Upper lobe of left lung (tissue), 6 donors: Measurements from ENCODE around the gene LRP1. TPM values are rescaled to one million over a fixed set of nuclear protein-coding genes. Genes with fewer than 3 reads are reported as not detected.
A peak's percentile ranks its signal among the peaks of the same experiment; 100 is the strongest.

Experiments
- ATAC-seq, 2 donors: fragments of 200-7000 bp; cut with Tn5 transposase; one replicate each; pipeline ENCODE4 v1.9.1; 2022; ENCODE audit warnings: mild to moderate bottlenecking in 2 of 2, moderate library complexity in 2 of 2; ENCODE audit not compliant: low FRiP score in 2 of 2
- DNase-seq, 2 donors: peaks; one replicate each; pipeline ENCODE4 v3.0.0-alpha.2; 2019 to 2020
- H3K27ac ChIP-seq, 4 donors: fragments of 200-600 bp; sonication (generic); one replicate each; pipeline ENCODE4 v1.5.1; 2016 to 2019
- H3K27me3 ChIP-seq, 4 donors: fragments of 200-600 bp; sonication (generic); one replicate each; pipeline ENCODE4 v1.5.1; 2017 to 2019
- H3K36me3 ChIP-seq, 4 donors: fragments of 200-600 bp; sonication (generic); one replicate each; pipeline ENCODE4 v1.5.1; 2016 to 2019
- H3K4me1 ChIP-seq, 4 donors: fragments of 200-600 bp; sonication (generic); one replicate each; pipeline ENCODE4 v1.5.1; 2018 to 2019
- H3K4me3 ChIP-seq, 4 donors: fragments of 200-600 bp; sonication (generic); one replicate each; pipeline ENCODE4 v1.5.1; 2017 to 2019; ENCODE audit warnings: mild to moderate bottlenecking in 2 of 4, moderate library complexity in 1 of 4
- H3K9me3 ChIP-seq, 4 donors: fragments of 200-600 bp; sonication (generic); one replicate each; pipeline ENCODE4 v1.5.1; 2018 to 2019
- EP300 ChIP-seq, 4 donors: sonication (generic); formaldehyde crosslinking; IDR thresholded peaks; one replicate each; pipeline ENCODE4 v1.5.1; 2017; ENCODE audit warnings: antibody characterized with exemption in 4 of 4, control low read depth in 2 of 4
- POLR2A ChIP-seq, 4 donors: fragments of 450-650 bp; IDR thresholded peaks; one replicate each; pipeline ENCODE4 v1.5.1; 2016 to 2017; ENCODE audit warnings: antibody characterized with exemption in 4 of 4, mild to moderate bottlenecking in 2 of 4
- POLR2AphosphoS5 ChIP-seq, 2 donors: sonication (generic); formaldehyde crosslinking; IDR thresholded peaks; one replicate each; pipeline ENCODE4 v1.5.1; 2017; ENCODE audit warnings: antibody characterized with exemption in 2 of 2
- WGBS, 2 donors: methylation state at CpG; one replicate each; pipeline ENCODE4 v1.1.5; 2017 to 2018; 5-methylcytosine and 5-hydroxymethylcytosine counted together
- total RNA-seq, 6 donors: library from RNA; depleted of rRNA in 4 of 6; stranded (reverse); fragments of >200 nt in 4 of 6; gene quantifications; one replicate each; pipeline versions ENCODE4 v1.1.0 to v1.2.1, GENCODE V29; 2016 to 2021
- TF ChIP-seq, protein P1 (sequence below), 6 experiments: fragments of 450-650 bp in 4 of 6; fragments of 200-600 bp in 2 of 6; sonication (generic) in 2 of 6; IDR thresholded peaks; one replicate each; pipeline ENCODE4 v1.5.1; 2016 to 2019; ENCODE audit warnings: antibody characterized with exemption in 6 of 6
- donor health status: DM: no; HTN: no; CAD: no; lungs with moderate emphysema.
- donor health status: DM: no; HTN: yes; CAD: no; lungs with severe emphysema.

The LRP1 gene
- total RNA-seq, result 100 to 1,000 TPM; 137 to 504 (median 308) TPM

DNA sequence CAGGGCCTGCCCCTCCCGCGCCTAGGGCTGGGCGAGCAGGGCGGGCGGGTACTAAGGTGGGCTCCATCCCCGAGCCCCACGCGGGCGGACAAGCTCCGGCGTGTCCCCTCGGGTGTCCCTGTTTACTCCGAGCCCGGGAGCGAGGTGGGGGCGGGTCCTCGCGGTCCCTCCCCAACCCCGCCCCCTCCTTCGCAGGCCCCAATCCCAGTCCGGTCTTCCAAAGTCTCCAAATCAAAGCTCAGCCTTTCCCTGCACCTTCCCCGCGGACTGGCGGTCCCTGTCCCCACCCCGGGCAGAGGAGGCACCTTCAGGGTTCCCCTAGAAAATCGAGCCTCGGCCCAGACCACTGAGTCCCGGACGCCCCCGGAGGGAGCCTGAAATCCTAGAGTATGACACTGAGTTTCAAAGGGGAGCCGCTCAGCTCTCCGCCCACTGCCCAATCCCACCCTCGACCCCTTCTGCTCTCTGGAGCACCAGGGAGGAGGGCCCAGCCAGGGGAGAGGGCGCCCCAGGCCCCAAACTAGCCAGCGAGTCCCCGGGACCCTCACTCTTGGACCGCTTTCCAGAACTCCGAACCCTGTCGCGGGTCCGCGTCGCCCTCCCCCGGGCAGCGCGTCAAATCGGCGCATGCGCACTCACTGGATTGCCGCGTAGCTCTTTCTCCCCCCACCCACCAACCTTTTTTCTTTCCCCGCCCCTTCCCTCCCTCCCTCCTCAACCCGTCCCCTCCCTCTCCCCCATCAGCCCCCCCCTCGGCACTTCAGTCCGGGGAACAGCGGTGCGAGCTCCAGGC, at the start of gene LRP1:
LRP1 (plus strand) TSS at position 758 of the 793 bp plus-strand sequence. CDS start 482 bp downstream, outside the sequence.
- H3K27ac ChIP-seq, result peak within 1 kb of the TSS; percentile 79 to 98 (median 94)
- peaks cover 0 to 4% (median 0%) of the 10 kb centered on the region in 4 donors for H3K27me3 ChIP-seq
- H3K4me3 ChIP-seq, result peak within 1 kb of the TSS; percentile 51 to 80 (median 70)
- DNase-seq, result peak; percentile 82 to 95
- TF ChIP-seq POLR2AphosphoS5 (IDR thresholded peaks at IDR 0.05) (peak; percentile 54 to 84), POLR2A (IDR thresholded peaks at IDR 0.05) (peak in 3 of 4 donors; percentile 45 to 85 (median 77))
- TF ChIP-seq, protein P1, sequence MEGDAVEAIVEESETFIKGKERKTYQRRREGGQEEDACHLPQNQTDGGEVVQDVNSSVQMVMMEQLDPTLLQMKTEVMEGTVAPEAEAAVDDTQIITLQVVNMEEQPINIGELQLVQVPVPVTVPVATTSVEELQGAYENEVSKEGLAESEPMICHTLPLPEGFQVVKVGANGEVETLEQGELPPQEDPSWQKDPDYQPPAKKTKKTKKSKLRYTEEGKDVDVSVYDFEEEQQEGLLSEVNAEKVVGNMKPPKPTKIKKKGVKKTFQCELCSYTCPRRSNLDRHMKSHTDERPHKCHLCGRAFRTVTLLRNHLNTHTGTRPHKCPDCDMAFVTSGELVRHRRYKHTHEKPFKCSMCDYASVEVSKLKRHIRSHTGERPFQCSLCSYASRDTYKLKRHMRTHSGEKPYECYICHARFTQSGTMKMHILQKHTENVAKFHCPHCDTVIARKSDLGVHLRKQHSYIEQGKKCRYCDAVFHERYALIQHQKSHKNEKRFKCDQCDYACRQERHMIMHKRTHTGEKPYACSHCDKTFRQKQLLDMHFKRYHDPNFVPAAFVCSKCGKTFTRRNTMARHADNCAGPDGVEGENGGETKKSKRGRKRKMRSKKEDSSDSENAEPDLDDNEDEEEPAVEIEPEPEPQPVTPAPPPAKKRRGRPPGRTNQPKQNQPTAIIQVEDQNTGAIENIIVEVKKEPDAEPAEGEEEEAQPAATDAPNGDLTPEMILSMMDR (IDR thresholded peaks at IDR 0.05), result no peak
- H3K36me3 ChIP-seq, result no peaks in the 10 kb centered on the region
- peak; percentile 82 to 85 for ATAC-seq
- 1% methylated on average over 15 to 34 of the region's 57 CpGs for WGBS, 2 donors
- peaks cover 21 to 37% (median 32%) of the 10 kb centered on the region in 4 donors for H3K4me1 ChIP-seq
- no peaks in the 10 kb centered on the region for H3K9me3 ChIP-seq

DNA sequence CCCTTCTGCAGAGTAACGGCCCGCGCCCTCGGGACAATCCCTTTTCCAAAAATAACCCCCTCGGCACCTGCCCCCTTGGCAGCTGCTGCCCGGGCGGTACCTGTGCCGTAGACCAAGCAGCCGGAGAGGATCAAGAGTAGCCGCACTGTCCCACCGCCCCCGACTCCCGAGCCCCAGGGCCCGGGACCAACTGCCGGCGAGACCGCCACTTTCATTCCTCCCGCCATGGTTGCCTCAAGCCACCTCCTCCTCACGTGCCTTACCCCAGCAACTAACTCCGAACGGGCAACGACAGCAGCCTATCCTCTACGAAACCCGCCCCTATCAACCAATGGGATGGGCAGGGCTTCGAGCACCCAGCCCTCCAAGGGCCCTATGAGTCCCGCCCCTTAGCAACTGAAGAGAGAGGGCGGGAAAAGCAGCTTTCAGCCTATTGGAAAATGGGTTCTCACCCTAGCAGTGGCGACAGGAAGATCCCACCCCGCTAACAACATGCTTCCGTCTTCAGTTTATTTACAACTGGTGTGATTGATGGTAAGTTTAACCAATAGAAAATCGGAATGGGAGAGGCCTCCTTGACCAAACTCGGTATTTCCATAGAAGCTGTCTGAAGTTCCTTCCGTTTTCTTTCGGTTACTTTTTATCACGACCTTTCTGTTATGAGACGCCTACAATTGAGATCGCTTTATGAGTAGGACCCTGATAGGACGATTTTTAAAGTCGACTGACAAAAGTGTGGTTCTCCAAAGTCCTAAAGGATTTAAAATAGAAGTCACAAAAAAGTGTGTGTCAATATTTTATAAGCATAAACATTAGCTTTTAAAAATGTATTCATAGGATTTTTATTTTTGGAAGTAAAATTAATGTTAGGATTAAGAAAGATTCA, 49.5 kb upstream of the LRP1 start, which contains the start of gene NEMP1:
NEMP1 (minus strand) TSS at position 273 of the 886 bp plus-strand sequence; CDS start at position 227, 46 bp downstream.
- peaks cover 12 to 19% (median 15%) of the 10 kb centered on the region in 4 donors for H3K4me1 ChIP-seq
- TF ChIP-seq, protein P1 (IDR thresholded peaks at IDR 0.05), result no peak
- TF ChIP-seq POLR2AphosphoS5 (IDR thresholded peaks at IDR 0.05) (peak; percentile 43 to 84), POLR2A (IDR thresholded peaks at IDR 0.05) (peak in 1 of 4 donors; percentile 58)
- peak; percentile 89 to 99 for DNase-seq

DNA sequence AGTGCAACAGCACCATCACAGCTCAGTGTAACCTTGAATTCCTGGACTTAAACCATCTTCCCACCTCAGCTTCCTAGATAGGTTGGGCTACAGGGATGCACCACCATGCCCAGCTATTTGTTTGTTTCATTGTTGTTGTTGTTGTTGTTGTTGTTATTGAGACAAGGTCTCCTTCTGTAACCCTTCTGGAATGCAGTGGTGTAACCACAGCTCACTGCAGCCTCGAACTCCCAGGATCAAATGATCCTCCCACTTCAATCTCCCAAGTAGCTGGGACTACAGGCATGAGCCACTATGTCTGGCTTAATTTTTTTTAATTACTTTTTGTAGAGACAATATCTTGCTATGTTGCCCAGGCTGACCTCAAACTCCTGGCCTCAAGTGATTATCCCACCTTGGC, 48.5 kb upstream of the LRP1 start:
- DNase-seq (no peak), ATAC-seq (no peak)
- WGBS, 2 donors, result 71 to 89% methylated on average over 1 of the region's 1 CpG

More for the DNA sequence above, 49.5 kb upstream of the LRP1 start, which contains the start of gene NEMP1:
- peak; percentile 100 for ATAC-seq
- Histone ChIP-seq H3K27ac (peak within 1 kb of the TSS; percentile 77 to 90 (median 83)), H3K27me3 (no peaks in the 10 kb centered on the region), H3K36me3 (no peaks in the 10 kb centered on the region), H3K4me3 (peak within 1 kb of the TSS; percentile 67 to 90 (median 81)), H3K9me3 (no peaks in the 10 kb centered on the region)
- 0 to 1% methylated on average over 32 to 39 of the region's 39 CpGs for WGBS, 2 donors

DNA sequence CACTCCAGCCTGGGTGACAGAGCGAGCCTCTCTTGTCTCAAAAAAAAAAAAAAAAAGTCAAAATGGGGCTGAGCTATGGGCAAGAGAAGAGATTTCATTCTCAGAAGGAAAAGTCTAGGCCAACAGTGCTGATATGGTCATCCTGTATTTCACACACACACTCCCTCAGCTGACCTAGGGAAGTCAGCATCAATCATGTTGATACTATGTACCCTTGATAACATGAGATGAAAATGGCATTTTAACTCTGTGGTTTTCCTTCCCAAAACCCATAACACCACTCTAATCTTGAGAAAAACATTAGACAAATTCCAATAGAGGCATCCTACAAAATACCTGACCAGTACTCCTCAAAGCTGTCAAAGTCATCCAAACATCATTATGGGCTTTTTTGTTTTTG, 47.4 kb upstream of the LRP1 start:
- Histone ChIP-seq H3K36me3 (no peaks in the 10 kb centered on the region), H3K27ac (no peak overlapping the region), H3K4me1 (peaks cover 16 to 24% (median 19%) of the 10 kb centered on the region in 4 donors), H3K9me3 (no peaks in the 10 kb centered on the region), H3K27me3 (no peaks in the 10 kb centered on the region), H3K4me3 (no peak overlapping the region)
- WGBS, 2 donors, result 76 to 100% methylated on average over 1 of the region's 1 CpG
- no peak for TF ChIP-seq EP300 (IDR thresholded peaks at IDR 0.05)
- TF ChIP-seq, protein P1 (IDR thresholded peaks at IDR 0.05), result no peak
- TF ChIP-seq POLR2A (IDR thresholded peaks at IDR 0.05), result no peak
- TF ChIP-seq POLR2AphosphoS5 (IDR thresholded peaks at IDR 0.05), result no peak
- DNase-seq (no peak), ATAC-seq (no peak)

More for the DNA sequence above, 48.5 kb upstream of the LRP1 start:
- Histone ChIP-seq H3K36me3 (no peaks in the 10 kb centered on the region), H3K4me3 (no peak overlapping the region), H3K27me3 (no peaks in the 10 kb centered on the region), H3K4me1 (peaks cover 12 to 19% (median 15%) of the 10 kb centered on the region in 4 donors), H3K9me3 (no peaks in the 10 kb centered on the region), H3K27ac (peak overlapping the region in 1 of 4 donors; percentile 89)
- TF ChIP-seq, protein P1 (IDR thresholded peaks at IDR 0.05), result no peak
- TF ChIP-seq EP300 (IDR thresholded peaks at IDR 0.05) (no peak), POLR2AphosphoS5 (IDR thresholded peaks at IDR 0.05) (no peak), POLR2A (IDR thresholded peaks at IDR 0.05) (no peak)
